Non-pigmented ciliary epithelial cell (primary cell): ENCODE measurements around the gene GMEB2.

Experiments
- DNase-seq: peaks from one replicate; pipeline ENCODE4 v3.0.0-alpha.2; 2010; ENCODE audit warnings: low read depth

GMEB2 gene

GRCh38 chr20:63545814-63546213, 81.1 kb downstream of the GMEB2 start:
- no peak for DNase-seq

GRCh38 chr20:63544958-63545516, 81.9 kb downstream of the GMEB2 start:
- DNase-seq = no peak

- no peak for DNase-seq
These were observed 82.5 kb downstream of the GMEB2 start for GRCh38 chr20:63544241-63544957.

GRCh38 chr20:63543733-63544132, 83.2 kb downstream of the GMEB2 start:
- no peak for DNase-seq

GRCh38 chr20:63543131-63543530, 83.8 kb downstream of the GMEB2 start:
- DNase-seq = no peak

- no peak for DNase-seq
These were observed 84.2 kb downstream of the GMEB2 start for GRCh38 chr20:63542696-63543095.

GRCh38 chr20:63542031-63542559, 84.8 kb downstream of the GMEB2 start:
- no peak for DNase-seq

- DNase-seq = no peak
These were observed 85.5 kb downstream of the GMEB2 start for GRCh38 chr20:63541371-63541770.

GRCh38 chr20:63540417-63541186, 86.3 kb downstream of the GMEB2 start:
- no peak for DNase-seq

- DNase-seq = no peak
These were observed 87.2 kb downstream of the GMEB2 start for GRCh38 chr20:63539441-63540370.

- no peak for DNase-seq
These were observed 87.8 kb downstream of the GMEB2 start for GRCh38 chr20:63539092-63539430.

- DNase-seq = no peak
These were observed 88.5 kb downstream of the GMEB2 start for GRCh38 chr20:63538204-63539091.
